ENCODE data around the gene C11orf52.

Gene C11orf52

GRCh38 chr11:111949519-111950426 lies 31.1 kb downstream of the C11orf52 start:
- no peak for DNase-seq (ENCODE audit: extremely low read depth, low read depth)
- TF ChIP-seq CTCF (IDR thresholded peaks at IDR 0.05; ENCODE audit: low read depth, low read length), result no peak

- no peak for TF ChIP-seq CTCF (IDR thresholded peaks at IDR 0.05; ENCODE audit: low read depth, low read length)
- DNase-seq (ENCODE audit: extremely low read depth, low read depth), result no peak
Measured at GRCh38 chr11:111951565-111951964, 32.9 kb downstream of the C11orf52 start.

GRCh38 chr11:111954154-111954553 lies 35.4 kb downstream of the C11orf52 start:
- no peak for DNase-seq (ENCODE audit: extremely low read depth, low read depth)
- no peak for TF ChIP-seq CTCF (IDR thresholded peaks at IDR 0.05; ENCODE audit: low read depth, low read length)

- DNase-seq (ENCODE audit: extremely low read depth, low read depth), result no peak
Measured at GRCh38 chr11:111957663-111958444, 39.1 kb downstream of the C11orf52 start.

GRCh38 chr11:111960916-111961315 lies 42.2 kb downstream of the C11orf52 start:
- no peak for DNase-seq (ENCODE audit: extremely low read depth, low read depth)
- no peak for TF ChIP-seq CTCF (IDR thresholded peaks at IDR 0.05; ENCODE audit: low read depth, low read length)

More at GRCh38 chr11:111957663-111958444, 39.1 kb downstream of the C11orf52 start:
- no peak for TF ChIP-seq CTCF (IDR thresholded peaks at IDR 0.05; ENCODE audit: low read depth, low read length)

- DNase-seq (ENCODE audit: extremely low read depth, low read depth), result no peak
- no peak for TF ChIP-seq CTCF (IDR thresholded peaks at IDR 0.05; ENCODE audit: low read depth, low read length)
Measured at GRCh38 chr11:111961389-111962300, 42.9 kb downstream of the C11orf52 start.

Data from AG09319 (cell line).